Endothelial cell of umbilical vein (primary cell): Measurements from ENCODE around the gene LATS2.

Source experiments
- CTCF ChIP-seq, 2 donors: IDR thresholded peaks; 1 replicate in 1 of 2; 2 replicates in 1 of 2; pipeline ENCODE4 v1.5.1; 2011; ENCODE audit warnings: low read length in 2 of 2, mild to moderate bottlenecking in 2 of 2, moderate library complexity in 2 of 2, control low read depth in 1 of 2, inconsistent platforms in 1 of 2, low read depth in 1 of 2; ENCODE audit not compliant: insufficient read depth in 1 of 2; ENCODE audit errors: extremely low read depth in 1 of 2
- POLR2A ChIP-seq: IDR thresholded peaks from 2 replicates; pipeline ENCODE4 v1.6.1; 2012; ENCODE audit warnings: low read depth, mild to moderate bottlenecking, control low read depth, low read length

GRCh38 chr13:20955496-20955895, 105.9 kb downstream of the LATS2 start:
- TF ChIP-seq CTCF (IDR thresholded peaks at IDR 0.05; ENCODE audit: extremely low read depth in 1 of 2, insufficient read depth in 1 of 2, low read depth in 1 of 2, low read length in 2 of 2), result no peak
- no peak for TF ChIP-seq POLR2A
